Mesodermal cell (in vitro differentiated cells): Measurements from ENCODE around the gene UIMC1.

Experiments used
- H3K27ac ChIP-seq: 2 replicates; pipeline ENCODE4 v1.7.0; 2013; ENCODE audit warnings: mild to moderate bottlenecking, low read depth, low read length, moderate library complexity; ENCODE audit not compliant: severe bottlenecking
- H3K36me3 ChIP-seq: 2 replicates; pipeline ENCODE4 v1.7.1; 2013; ENCODE audit warnings: mild to moderate bottlenecking, low read length, moderate library complexity; ENCODE audit not compliant: control insufficient read depth, insufficient read depth
- H3K4me1 ChIP-seq: one replicate; pipeline ENCODE4 v1.7.1; 2013; ENCODE audit warnings: mild to moderate bottlenecking, low read length; ENCODE audit not compliant: insufficient read depth, control insufficient read depth, poor library complexity, severe bottlenecking
- H3K4me3 ChIP-seq: 2 replicates; pipeline ENCODE4 v1.7.0; 2013; ENCODE audit warnings: low read length, control low read depth, mild to moderate bottlenecking; ENCODE audit not compliant: insufficient read depth, poor library complexity, severe bottlenecking; ENCODE audit errors: extremely low read depth
- H3K9me3 ChIP-seq: 2 replicates; pipeline ENCODE4 v1.7.1; 2013; ENCODE audit warnings: mild to moderate bottlenecking, low read length, moderate library complexity; ENCODE audit not compliant: control insufficient read depth
- WGBS, 2 experiments: methylation state at CpG; one replicate each; pipeline ENCODE4 v1.1.5; 2013; ENCODE audit warnings: missing lambda C conversion rate in 2 of 2; ENCODE audit not compliant: insufficient coverage in 2 of 2; 5-methylcytosine and 5-hydroxymethylcytosine counted together

The UIMC1 gene

DNA sequence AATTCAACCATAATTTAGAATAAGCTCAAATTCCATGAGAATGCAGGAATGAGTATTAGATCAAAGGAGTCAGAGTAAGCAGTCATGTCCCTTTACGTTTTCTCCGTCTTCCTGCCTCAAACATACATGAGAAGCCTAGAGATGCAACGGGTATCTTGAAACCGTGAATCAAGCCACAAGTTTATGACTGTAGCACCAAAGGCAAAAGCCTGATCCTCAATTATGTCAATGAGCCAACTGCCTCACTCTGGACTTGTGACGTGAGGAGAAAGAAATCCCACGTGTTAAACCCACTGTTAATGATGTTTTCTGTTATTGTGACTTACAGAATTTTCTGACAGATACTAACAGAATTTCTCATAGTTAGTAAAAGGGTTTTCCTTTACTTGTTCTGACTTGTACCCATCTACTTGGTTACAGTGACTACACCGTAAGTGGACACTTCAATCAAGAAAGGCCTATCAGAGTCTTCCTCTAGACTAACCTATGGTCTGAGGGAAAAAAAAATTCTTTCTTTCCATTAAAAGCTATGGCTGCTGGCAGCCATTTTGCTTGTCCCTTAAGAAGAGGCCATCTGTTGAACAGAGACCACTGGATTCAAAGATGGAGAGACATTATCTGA lies 72.2 kb downstream of the UIMC1 start:
- no peaks in the 10 kb centered on the region for H3K4me1 ChIP-seq
- H3K4me3 ChIP-seq: no peak overlapping the region
- H3K36me3 ChIP-seq: peaks cover 59% of the 10 kb centered on the region
- WGBS, 2 experiments: 95% methylated on average over 2 to 5 of the region's 7 CpGs
- no peaks in the 10 kb centered on the region for H3K9me3 ChIP-seq
- no peak overlapping the region for H3K27ac ChIP-seq

DNA sequence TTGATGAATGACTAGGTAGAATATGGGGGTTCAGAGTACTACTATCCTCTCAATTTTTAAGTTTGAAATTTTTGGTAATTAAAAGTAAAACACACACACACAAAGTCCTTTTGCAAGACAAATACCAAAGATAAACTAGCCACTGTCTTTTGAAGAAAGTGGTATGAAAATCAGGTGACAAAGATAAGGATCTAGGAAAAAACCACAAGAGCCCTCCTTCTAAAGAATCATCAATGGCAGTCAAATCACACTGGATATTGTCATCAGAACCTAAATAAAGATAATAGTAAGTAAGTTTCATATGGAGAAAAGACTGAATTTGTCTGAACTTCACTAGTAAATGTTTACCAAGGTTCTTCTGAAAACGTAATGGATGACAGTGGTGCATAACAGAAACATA lies 76.9 kb downstream of the UIMC1 start:
- Histone ChIP-seq H3K4me3 (no peak overlapping the region), H3K36me3 (peaks cover 45% of the 10 kb centered on the region), H3K4me1 (no peaks in the 10 kb centered on the region), H3K27ac (no peak overlapping the region), H3K9me3 (no peaks in the 10 kb centered on the region)
- no CpG with 5 or more reads among the region's 1 CpG for WGBS, 2 experiments

DNA sequence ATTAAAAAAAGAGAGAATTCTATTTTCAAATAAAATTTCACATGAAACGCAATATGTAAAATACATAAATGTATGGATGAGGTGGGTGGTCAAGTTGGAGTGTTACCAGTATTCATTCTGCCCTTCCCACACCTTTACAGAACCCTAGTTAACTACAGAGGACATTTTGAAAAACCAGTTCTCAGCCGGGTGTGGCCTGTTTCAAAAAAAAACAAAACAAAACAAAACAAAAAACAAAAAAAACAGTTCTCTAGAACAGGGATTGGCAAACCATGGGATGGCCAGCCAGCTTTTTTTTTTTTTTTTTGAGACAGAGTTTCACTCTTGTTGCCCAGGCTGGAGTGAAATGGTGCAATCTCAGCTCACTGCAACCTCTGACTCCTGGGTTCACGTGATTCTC lies 79.0 kb downstream of the UIMC1 start:
- Histone ChIP-seq H3K36me3 (peaks cover 31% of the 10 kb centered on the region), H3K27ac (no peak overlapping the region), H3K9me3 (no peaks in the 10 kb centered on the region), H3K4me3 (no peak overlapping the region), H3K4me1 (no peaks in the 10 kb centered on the region)
- WGBS, 2 experiments: 76 to 100% methylated on average over 1 to 2 of the region's 3 CpGs

DNA sequence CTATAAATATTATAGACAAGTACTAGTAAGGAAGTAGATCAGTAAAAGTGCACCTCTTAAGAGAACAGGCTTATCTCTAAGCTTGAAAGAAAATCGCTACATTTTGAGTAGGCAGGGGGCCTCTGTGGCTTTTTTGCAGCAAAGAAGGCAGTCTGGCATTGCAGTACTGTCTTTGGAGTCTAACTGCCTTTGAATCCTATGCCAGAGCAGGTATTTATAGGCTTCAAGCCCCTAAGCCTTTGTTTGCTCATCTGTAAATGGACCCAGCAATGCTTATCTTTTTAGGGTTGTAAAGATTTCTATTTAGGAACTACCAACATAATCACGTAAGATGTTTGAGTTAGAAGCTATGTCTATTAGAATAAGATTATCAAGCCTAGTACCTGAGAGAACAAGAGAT lies 83.8 kb downstream of the UIMC1 start:
- H3K4me3 ChIP-seq: no peak overlapping the region
- H3K36me3 ChIP-seq: peaks cover 20% of the 10 kb centered on the region
- H3K9me3 ChIP-seq: no peaks in the 10 kb centered on the region
- 100% methylated on average over 1 of the region's 2 CpGs for WGBS, 2 experiments
- no peak overlapping the region for H3K27ac ChIP-seq
- no peaks in the 10 kb centered on the region for H3K4me1 ChIP-seq

DNA sequence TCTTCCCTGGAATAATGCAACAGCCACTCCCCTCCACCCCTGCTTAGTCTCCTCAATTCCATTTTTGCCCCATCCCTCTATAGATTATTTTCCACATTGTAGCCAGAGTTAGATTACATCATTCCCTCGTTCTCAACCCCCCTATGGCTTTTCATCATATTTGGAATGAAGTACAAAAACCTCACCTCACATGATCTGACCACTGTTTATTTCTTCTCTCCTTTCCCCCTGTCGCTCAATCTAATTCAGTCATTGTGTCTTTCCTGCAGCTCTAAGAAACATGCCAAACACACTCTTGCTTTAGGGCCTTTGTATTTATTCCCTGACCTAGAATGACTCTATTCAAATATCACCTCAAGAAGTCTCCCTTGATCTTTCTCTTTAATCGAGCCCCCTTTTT lies 84.9 kb downstream of the UIMC1 start:
- Histone ChIP-seq H3K4me3 (no peak overlapping the region), H3K36me3 (peaks cover 18% of the 10 kb centered on the region), H3K27ac (no peak overlapping the region), H3K4me1 (no peaks in the 10 kb centered on the region), H3K9me3 (no peaks in the 10 kb centered on the region)
- 83 to 92% methylated on average over 2 of the region's 3 CpGs for WGBS, 2 experiments

DNA sequence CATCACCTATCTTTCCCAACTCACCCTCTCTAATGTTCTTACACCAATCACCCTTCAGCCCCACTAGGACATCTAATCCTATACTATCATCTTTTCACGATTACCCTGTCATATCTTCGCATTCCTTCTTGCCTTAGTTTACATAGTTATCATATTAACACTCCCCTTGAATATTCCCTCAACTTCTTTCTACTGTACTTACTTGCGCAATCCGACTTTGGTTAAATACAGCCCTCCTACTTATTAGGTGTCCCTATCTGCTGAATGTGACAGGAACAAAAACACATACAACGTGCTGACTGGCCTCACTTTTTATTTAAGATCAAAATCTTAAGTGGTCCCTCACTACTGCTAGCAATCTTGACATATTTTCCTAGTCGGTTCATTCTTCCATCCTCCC lies 88.0 kb downstream of the UIMC1 start:
- Histone ChIP-seq H3K9me3 (no peaks in the 10 kb centered on the region), H3K27ac (no peak overlapping the region), H3K4me1 (no peaks in the 10 kb centered on the region), H3K4me3 (no peak overlapping the region), H3K36me3 (peaks cover 22% of the 10 kb centered on the region)
- WGBS, 2 experiments: 96 to 97% methylated on average over 6 of the region's 6 CpGs

DNA sequence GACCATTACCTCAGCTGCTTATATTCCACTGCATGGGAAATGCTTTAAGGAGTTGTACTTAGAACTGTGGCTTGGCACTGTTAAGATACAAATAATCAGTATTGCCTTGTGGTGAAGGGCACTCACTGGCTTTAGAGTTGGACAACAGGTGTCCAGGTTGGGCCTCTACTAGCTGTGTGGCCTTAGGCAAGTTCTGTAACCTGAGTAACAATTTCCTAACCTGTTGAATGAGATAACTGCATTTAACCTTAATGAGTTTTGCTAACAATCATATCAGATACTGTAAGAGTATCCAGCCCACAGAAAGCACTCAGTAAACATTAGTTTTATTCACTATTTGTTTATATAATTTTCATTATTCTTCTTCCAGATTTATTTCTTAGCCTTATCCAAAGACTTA lies 90.2 kb downstream of the UIMC1 start:
- Histone ChIP-seq H3K4me3 (no peak overlapping the region), H3K4me1 (no peaks in the 10 kb centered on the region), H3K36me3 (peaks cover 26% of the 10 kb centered on the region), H3K27ac (no peak overlapping the region), H3K9me3 (no peaks in the 10 kb centered on the region)

DNA sequence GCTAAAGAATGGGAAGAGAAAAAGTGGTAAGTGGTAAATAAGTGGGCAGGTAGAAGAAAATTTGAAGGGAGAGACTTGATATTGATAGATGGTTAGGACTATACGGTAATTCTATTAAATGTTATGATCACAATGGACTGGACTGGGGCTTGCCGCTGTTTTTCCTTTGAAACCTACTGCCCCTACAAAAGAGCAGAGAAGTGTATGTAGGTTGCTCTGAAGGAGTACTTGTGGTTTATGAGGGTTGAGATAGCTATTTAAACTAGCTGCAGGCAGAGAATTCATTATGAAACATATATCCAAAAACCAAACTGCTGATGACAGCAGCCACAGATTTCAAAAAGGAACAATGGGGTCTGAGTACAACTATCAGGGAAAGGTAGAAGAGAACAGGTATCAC lies 90.7 kb downstream of the UIMC1 start:
- H3K4me1 ChIP-seq: no peaks in the 10 kb centered on the region
- H3K4me3 ChIP-seq: no peak overlapping the region
- H3K9me3 ChIP-seq: no peaks in the 10 kb centered on the region
- peaks cover 26% of the 10 kb centered on the region for H3K36me3 ChIP-seq
- H3K27ac ChIP-seq: no peak overlapping the region
- WGBS, 2 experiments: 100% methylated on average over 1 of the region's 2 CpGs; no CpG with 5 or more reads in 1 of the 2 experiments

DNA sequence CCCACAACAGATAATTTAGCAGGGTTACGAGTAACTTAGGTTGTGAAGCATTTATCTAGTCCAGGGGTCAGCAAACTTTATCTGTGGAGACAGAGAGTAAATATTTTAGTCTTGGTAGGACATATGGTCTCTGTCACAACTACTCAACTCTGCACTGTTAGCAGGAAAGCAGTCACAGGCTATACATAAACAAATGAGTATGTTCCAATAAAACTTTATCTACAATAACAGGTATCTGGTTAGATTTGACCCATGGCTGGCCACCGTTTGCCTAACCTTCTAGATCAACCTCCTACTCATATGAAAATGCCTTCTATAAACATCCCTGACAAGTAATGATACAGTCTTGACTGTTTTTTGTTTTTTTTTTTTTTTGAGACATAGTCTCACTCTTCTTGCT lies 94.5 kb downstream of the UIMC1 start:
- Histone ChIP-seq H3K36me3 (peaks cover 29% of the 10 kb centered on the region), H3K27ac (peak overlapping the region; percentile 19), H3K4me1 (no peaks in the 10 kb centered on the region), H3K4me3 (no peak overlapping the region), H3K9me3 (no peaks in the 10 kb centered on the region)
- WGBS, 2 experiments: 100% methylated on average over 2 of the region's 2 CpGs; no CpG with 5 or more reads in 1 of the 2 experiments

DNA sequence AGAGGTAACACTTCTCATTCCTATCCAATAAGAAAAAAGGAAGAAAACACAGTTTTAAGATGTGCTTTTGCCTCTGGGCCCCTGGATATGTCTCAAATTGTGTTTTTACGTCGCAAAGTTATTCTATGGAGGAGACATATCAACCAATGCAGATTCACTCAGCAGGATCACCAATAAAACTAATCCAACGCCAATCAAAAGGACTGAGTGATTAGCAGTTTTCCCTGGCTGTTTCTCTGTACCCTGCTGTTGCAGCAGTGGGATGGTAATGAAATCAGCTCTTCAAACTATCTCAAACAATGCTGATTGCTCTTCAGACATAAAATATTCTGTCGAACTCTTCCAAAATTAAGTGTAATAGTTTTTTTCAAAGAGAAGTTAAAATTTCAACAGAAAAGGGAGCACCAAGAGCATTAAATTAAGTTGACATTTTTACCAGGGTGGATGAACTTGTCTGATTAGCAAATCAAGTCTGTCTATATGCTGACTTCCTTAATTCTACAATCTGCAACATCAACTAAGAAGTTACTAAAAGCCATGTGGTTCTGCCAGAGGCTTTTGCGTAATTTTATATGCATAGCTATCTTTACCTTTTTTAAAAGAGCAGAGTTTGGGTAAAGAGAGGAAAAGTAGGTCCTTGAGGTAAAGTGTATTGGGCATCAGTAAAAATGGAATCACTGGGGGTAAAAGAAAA lies 97.8 kb downstream of the UIMC1 start:
- peaks cover 5% of the 10 kb centered on the region for H3K4me1 ChIP-seq
- peaks cover 54% of the 10 kb centered on the region for H3K36me3 ChIP-seq
- no peak overlapping the region for H3K4me3 ChIP-seq
- WGBS, 2 experiments: 100% methylated on average over 1 of the region's 5 CpGs; no CpG with 5 or more reads in 1 of the 2 experiments
- no peaks in the 10 kb centered on the region for H3K9me3 ChIP-seq
- no peak overlapping the region for H3K27ac ChIP-seq

DNA sequence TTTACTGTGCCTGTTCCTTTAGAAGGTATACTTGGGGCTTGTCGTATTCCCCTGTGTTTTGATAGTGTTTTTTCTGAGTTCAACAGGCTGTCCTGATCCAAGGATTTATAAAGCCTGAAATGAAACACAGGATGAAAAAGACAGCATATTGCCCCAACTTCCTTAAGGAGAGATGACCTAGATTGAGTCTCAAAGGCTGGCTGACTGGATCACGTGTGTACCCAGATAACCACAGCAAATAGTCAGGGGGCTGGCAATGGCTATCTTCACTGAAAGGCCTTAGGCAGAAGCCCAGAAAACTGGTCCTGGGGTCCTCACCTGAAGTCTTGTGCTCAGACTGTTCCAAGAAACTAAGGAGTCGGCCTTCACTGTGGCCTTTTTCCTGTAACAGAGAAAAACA lies 99.8 kb downstream of the UIMC1 start:
- 97 to 100% methylated on average over 2 to 3 of the region's 3 CpGs for WGBS, 2 experiments
- Histone ChIP-seq H3K4me3 (no peak overlapping the region), H3K27ac (no peak overlapping the region), H3K9me3 (no peaks in the 10 kb centered on the region), H3K4me1 (peaks cover 10% of the 10 kb centered on the region), H3K36me3 (peaks cover 65% of the 10 kb centered on the region)
